Stimulated activated CD4-positive, alpha-beta T cell treated with anti-CD3 and anti-CD28 coated beads, Interleukin-15, amount 100 ng/mL, for 1 hour (primary cell): Measurements from ENCODE around the gene COASY.
"Not testable (repeated sequence)": the region's sequence is repeated elsewhere in the genome, so short reads cannot be mapped to it uniquely, and the experiment has no call there.

Source experiments
- DNase-seq, 2 donors: peaks; one replicate each; pipeline ENCODE4 v3.0.0-alpha.2; 2020; ENCODE audit warnings: low read depth in 1 of 2, low spot score in 1 of 2

COASY gene

DNA sequence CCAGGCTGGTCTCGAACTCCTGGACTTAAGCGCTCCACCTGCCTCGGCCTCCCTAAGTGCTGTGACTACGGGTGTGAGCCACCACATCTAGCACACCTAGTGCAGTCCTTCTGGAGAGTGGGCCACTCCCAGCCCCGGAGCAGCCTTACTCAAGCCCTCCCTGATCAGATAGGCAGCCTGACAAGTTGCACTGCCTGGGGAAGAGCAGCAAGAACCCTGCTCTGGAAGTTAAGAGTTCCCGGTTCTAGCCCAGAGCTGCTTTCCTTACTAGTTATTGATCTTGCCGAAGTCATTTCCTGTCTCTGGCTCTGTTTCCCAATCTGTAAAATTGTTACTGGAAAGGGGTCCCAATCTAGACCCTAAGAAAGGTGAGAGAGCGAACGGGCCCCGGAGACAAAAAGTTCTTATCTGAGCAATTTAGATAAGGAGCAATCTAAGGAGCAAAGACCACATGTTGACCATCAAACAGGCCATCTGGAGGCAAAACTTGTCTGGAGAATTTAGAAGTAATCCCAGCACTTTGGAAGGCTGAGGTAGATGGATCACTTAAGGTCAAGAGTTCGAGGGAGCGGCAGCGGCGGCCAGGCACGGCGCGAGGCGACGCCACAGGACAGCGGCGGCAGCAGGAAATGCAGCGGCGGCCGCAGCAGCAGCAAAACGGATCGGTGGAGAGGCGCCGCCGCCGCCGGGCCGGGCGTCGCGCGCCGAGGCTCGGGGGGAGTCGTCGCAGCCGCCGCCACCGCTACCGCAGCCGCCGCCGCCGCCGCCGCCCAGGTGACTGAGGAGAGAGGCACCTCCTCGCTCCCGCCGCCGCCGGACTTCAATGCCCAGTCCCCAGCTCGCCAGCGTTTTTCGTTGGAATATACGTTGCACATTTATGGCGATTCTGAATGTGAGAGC is 30.2 kb upstream of the COASY start:
- peak in 1 of 2 donors; percentile 37 for DNase-seq

DNA sequence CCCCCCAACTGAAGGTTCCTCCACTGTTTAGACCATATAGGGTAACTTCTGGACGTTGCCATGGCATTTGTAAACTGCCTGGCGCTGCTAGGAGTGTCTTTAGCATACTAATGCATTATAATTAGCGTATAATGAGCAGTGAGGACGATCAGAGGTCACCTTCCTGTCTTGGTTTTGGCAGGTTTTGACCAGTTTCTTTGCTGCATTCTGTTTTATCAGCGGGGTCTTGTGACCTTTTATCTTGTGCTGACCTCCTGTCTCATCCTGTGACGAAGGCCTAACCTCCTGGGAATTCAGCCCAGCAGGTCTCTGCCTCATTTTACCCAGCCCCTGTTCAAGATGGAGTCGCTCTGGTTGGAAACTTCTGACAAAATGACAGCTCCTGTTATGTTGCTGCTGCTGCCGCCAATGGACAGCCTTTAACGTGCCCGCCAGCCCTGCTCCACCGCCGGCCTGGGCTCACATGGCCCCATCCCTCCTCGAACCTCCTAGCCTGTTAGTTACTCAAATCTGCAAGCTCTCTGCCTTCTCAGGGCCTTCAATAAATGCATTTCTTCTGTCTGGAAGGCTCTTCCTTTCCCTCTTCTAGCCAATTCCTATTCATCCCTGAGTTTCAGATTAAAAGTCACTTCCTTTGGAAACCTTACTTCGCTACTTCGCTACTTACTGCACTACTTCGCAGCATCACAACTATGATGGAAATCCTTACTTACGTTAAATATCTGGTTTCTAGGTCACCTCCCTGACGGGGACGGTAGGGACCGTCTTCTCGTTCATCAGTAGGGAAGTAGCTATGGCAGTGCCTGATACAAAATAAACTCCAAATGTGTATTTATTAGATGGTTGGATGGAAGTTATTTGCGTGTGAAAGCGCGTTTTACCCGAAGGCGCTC is 26.5 kb upstream of the COASY start:
- no peak for DNase-seq

DNA sequence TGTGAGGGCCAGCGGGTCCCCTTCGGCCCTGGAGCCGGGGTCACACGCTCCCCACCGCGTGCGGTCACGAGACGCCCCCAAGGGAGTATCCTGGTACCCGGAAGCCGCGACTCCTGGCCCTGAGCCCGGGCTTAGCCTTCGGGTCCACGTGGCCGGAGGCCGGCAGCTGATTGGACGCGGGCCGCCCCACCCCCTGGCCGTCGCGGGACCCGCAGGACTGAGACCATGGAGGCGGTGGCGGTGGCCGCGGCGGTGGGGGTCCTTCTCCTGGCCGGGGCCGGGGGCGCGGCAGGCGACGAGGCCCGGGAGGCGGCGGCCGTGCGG is 25.9 kb upstream of the COASY start, which contains the start of gene NAGLU:
Gene NAGLU, plus strand, starts transcription at position 194 of the 324 bp plus-strand sequence. Its CDS starts 32 bp downstream, at position 226.
- peak; percentile 69 to 75 for DNase-seq

DNA sequence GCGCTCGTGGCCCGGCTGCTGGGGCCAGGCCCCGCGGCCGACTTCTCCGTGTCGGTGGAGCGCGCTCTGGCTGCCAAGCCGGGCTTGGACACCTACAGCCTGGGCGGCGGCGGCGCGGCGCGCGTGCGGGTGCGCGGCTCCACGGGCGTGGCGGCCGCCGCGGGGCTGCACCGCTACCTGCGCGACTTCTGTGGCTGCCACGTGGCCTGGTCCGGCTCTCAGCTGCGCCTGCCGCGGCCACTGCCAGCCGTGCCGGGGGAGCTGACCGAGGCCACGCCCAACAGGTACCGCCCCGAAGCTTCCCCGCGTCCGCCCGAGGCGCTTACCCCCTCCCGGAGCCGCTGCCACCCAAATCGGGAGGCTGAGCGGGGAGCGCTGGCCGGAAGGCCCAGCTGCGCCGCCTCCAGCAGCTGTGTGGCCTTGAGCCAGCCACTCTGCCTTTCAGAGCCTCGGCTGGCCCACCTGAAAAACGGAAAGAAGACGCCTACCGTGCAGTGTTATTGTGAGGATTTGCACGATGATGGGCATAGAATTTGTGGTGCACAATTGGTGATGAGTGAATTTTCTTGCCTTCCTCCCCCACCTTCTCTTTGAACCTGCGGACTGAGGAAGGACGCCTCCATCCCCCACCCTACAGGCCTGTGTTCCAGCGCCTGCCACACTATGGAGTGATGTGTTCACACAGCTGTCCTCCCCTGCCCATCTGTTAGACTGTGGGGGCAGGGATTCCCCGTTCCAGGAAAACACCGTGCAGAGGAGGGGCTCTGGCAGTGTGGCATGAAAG is 25.4 kb upstream of the COASY start:
- peak; percentile 31 to 54 for DNase-seq

DNA sequence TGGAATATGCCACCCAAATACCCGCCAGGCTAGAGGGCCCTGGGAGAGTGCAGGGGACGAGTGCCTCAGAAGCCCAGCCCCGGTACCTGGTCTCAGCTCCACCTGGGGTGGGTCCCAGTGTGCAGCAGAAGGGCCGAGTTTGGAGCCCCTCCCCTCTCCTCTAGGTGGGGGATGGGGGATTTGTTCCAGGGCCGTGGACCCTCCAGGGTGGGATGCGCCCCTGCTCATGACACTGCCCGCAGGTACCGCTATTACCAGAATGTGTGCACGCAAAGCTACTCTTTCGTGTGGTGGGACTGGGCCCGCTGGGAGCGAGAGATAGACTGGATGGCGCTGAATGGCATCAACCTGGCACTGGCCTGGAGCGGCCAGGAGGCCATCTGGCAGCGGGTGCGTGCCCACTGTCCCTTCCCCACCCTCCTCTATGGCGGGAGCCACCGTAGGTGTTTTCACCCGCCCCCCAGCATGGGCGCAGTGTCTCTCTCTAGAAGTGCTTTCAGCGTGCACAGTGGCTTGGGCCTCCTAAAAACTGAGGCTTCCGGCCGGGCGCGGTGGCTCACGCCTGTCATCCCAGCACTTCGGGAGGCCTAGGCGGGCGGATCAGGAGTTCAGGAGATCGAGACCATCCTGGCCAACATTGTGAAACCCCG is 24.7 kb upstream of the COASY start:
- no peak for DNase-seq

DNA sequence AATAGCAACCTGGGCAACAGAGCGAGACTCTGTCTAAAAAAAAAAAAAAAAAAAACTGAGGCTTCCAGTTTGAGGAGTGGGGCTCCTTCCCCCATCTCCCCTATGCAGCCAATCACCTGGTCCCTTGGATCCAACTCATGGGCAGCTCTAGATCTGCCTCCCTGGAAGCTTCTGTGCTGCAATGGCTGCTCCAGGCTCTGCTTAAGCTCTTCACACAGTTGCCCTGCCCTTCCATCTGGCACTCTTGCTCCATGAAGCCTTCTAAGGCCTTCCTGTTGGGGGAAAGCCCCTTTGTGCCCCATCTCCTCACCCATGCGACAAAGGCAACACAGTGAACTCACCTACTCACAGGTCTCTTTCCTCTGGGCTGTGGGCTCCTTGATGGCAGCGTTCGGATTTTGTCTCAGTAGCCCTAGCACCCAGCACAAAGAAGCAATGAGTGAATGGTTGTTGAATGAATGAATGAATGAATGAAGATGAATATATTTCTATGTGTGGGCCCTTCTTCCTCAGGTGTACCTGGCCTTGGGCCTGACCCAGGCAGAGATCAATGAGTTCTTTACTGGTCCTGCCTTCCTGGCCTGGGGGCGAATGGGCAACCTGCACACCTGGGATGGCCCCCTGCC is 24.0 kb upstream of the COASY start:
- no peak for DNase-seq

DNA sequence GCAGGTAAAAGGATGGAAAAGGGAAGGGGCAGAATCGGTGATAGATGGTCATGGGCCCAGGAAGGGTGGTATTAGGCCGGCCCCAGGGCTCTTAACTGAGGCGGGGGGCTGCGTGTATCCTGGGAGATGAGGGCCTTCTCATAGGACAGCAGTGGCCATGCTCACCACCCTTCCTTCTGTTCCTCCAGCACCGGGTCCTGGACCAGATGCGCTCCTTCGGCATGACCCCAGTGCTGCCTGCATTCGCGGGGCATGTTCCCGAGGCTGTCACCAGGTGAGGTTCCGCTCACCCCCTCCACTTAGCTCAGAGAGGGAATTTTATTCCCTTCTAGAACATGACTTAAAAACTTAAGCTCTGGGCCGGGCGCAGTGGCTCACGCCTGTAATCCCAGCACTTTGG is 23.5 kb upstream of the COASY start:
- DNase-seq, result no peak

DNA sequence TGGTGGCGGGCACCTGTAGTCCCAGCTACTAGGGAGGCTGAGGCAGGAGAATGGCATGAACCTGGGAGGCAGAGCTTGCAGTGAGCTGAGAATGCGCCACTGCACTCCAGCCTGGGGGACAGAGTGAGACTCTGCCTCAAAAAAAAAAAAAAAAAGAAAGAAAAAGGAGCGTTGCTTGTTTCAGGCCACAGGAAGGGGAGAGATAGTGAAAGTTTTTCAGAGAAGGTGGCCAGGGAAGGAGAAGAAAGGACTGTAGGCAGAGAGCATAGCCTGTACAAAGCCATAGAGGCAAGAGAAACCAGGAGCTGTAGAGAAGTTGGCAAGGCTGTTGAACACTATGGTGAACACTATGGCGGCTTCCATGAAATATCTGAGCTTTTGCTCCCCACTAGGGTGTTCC is 21.4 kb upstream of the COASY start:
- DNase-seq, result not testable (repeated sequence)

DNA sequence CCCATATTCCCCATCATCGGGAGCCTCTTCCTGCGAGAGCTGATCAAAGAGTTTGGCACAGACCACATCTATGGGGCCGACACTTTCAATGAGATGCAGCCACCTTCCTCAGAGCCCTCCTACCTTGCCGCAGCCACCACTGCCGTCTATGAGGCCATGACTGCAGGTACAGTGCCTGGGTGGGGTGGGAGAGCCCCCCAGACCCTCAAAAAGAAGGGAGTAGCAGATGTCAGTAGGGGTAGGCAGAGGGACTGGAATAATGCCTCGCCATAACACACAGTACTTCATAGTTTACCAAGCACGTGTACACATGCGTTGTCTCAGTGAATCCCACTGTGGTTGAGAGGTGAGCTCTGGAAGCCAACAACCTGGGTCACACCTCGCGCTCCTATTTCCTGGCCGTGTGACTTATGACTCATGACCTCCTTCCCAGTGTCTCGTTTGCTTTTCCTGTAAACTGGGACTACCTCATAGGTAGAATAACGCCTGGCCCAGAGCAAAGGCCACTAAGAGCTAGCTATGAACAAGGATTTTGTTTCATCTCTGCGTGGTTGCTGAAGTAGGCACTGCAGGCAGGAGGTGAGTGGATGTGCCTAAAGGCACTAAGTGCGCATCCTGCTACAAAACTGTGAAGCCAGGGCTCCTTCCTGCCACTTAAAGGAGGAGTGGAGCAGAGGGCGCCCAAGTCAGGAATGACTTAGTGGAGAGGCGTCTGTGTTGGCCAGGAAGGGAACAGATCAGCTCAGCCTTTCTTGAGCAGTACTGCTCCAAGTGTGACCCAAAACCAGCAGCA is 20.7 kb upstream of the COASY start:
- DNase-seq, result no peak

DNA sequence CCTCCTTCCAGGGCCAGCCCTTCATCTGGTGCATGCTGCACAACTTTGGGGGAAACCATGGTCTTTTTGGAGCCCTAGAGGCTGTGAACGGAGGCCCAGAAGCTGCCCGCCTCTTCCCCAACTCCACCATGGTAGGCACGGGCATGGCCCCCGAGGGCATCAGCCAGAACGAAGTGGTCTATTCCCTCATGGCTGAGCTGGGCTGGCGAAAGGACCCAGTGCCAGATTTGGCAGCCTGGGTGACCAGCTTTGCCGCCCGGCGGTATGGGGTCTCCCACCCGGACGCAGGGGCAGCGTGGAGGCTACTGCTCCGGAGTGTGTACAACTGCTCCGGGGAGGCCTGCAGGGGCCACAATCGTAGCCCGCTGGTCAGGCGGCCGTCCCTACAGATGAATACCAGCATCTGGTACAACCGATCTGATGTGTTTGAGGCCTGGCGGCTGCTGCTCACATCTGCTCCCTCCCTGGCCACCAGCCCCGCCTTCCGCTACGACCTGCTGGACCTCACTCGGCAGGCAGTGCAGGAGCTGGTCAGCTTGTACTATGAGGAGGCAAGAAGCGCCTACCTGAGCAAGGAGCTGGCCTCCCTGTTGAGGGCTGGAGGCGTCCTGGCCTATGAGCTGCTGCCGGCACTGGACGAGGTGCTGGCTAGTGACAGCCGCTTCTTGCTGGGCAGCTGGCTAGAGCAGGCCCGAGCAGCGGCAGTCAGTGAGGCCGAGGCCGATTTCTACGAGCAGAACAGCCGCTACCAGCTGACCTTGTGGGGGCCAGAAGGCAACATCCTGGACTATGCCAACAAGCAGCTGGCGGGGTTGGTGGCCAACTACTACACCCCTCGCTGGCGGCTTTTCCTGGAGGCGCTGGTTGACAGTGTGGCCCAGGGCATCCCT is 18.5 kb upstream of the COASY start:
- DNase-seq, result no peak

DNA sequence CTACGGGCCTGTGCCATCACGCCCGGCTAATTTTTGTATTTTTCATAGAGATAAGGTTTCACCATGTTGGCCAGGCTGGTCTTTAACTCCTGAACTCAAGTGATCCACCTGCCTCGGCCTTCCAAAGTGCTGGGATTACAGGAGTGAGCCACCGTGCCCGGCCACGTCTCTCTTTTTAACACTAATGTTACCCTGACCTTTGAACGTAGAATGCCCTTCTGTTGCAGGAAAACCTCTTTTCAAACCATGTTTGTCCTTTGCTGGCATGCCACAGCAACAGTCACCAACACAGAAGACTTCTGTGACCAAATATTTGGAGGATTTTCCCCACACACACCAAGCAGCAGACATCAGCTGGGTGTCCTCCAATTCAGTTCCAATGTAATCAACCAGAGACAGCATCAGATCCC is 17.1 kb upstream of the COASY start:
- no peak for DNase-seq

DNA sequence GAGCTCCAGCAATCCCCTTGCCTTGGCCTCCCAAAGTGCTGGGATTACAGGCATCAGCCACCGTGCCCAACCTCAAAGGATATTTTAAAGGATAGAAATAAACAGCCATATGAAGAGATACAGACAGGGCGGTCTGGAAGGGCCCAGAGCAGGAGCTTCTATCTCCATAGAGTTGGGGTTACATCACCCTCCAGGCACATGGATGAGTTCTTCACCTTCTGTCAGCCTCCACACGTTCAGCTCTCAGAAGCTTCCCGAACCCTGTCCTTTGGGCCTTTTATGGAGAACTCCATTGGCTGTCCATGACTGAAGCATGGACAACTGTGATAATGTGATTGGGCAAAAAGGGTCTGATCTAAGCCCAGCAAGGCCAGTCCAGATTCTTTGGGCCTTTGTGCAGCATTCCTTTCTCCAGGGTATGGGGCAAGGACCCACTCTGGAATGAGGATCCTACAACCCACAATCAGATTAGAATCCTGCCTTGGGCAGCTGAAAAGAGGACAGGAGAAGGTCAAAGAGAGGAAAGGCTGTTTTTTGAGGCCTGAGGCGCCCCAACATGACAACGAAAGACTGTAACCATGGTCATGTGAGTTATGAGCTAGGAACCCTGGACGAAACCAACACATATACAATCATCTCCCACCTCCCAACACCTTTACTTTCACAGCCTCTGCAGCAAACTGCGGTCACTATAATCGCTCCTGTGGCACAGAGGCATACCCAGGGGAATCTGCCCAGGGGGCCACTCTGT is 16.0 kb upstream of the COASY start:
- not testable (repeated sequence) for DNase-seq

DNA sequence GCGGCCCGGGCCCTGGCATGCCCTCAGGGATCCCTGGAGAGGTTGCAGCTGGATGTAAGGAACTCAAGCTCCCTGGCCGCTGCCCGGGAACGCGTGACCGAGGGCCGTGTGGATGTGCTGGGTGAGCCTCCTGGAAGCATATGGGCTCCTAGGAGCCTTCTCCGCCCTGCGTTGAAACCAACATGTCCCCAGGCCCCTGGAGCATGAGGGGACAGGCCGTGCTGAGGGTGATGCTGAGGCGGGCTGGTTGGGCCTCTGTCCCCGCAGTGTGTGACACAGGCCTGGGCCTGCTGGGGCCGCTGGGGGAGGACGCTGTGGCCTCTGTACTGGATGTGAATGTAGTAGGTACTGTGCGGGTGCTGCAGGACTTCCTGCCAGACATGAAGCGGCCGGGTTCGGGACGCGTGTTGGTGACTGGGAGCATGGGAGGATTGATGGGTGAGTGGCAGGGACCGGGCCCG is 14.9 kb upstream of the COASY start:
- no peak for DNase-seq

DNA sequence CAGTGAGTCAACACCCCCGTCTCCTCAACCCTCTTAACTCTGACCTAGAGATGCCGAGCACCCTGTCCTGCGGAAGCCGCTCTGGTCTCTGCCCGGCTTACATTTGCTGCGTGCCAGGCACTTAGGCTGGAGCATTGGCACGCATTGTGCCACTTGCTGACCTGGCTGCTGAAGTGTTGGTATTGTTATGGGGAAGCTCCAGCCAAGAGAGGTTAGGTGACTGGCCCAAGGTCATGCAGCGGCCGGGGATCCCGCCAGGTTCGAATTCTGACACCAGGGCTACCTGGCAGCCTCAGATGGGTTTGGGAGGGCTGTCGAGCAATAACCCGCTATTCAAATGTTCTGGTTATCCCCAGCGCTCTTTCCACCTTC is 14.3 kb upstream of the COASY start:
- DNase-seq, result no peak

DNA sequence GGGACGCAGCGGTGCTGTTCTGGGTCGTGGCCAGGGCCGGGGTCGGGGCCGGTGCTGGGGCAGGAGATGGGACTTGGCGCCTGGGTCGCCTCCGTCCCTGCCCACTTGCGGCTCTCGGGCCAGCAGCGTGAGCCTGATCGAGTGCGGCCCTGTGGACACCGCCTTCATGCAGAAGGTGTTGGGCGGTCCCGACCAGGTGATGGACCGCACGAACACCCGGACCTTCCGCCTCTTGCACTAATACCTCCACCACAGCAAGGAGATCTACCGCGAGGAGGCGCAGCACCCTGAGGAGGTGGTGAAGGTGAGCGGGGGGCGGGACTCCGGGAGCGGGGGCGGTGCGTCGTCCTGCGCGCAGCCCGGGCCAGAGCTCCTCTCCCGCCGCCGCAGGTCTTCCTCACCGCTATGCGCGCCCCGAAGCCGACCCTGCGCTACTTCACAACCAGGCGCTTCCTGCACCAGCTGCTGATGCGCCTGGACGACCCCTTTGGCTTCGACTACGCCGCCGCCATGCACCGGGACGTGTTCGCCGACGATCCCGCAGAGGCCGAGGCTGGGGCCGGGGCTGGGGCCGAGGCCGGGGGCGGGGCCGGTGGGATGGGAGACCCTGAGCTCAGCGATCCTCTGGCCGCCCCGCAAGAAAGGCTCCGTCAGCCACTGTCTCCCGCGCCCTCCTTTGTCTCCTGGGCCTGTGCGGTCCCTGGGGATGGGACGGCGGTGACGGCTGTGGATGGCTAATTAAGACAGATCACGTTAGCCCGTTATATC is 13.7 kb upstream of the COASY start:
- peak; percentile 61 to 71 for DNase-seq

DNA sequence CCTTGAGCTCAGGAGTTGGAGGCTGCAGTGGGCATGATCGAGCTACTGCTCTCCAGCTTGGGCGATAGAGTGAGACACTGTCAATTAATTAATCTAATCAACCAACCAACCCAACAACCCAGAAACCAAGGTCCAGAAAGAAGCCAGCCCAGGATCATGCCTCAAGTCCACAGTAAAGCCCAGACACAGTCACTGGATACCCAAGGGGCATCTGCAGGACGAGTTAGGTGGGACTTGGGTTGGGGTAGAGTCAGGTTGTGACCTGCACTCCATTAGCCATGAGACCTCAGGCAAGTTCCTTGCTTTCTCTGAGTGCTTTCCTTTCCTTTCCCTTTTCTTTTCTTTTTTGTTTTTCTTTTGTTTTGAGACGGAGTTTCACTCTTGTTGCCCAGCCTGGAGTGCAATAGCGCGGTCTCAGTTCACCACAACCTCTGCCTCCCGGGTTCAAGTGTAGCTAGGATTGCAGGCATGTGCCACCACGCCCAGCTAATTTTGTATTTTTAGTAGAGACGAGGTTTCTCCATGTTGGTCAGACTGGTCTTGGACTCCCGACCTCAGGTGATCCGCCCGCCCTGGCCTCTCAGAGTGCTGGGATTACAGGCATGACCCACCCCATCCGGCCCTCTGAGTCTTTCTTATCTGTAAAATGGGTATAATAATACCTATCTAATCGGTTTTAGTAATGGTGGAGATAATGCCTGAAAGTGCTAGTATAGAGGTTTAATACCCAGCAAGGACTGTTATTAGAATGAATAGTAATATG is 12.8 kb upstream of the COASY start:
- DNase-seq, result no peak
